SU-DHL-6 (cell line): ENCODE measurements around the gene CRB2.

Source experiments
- H2AFZ ChIP-seq: fragments of 200-600 bp; sonication (generic); 2 replicates; pipeline ENCODE4 v1.6.1; 2014; ENCODE audit warnings: low read depth, mild to moderate bottlenecking, moderate library complexity, mixed read lengths, antibody characterized with exemption, low read length; ENCODE audit not compliant: severe bottlenecking
- H3F3A ChIP-seq: fragments of 200-600 bp; shearing (Covaris generic); 2 replicates; pipeline ENCODE4 v1.6.0; 2016; ENCODE audit warnings: antibody characterized with exemption, mild to moderate bottlenecking; ENCODE audit not compliant: insufficient read depth
- H3K27ac ChIP-seq: fragments of 200-600 bp; sonication (generic); 2 replicates; pipeline ENCODE4 v1.5.1; 2016; ENCODE audit warnings: low read depth, mild to moderate bottlenecking, low read length, moderate library complexity, mixed read lengths
- H3K27me3 ChIP-seq: fragments of 200-600 bp; sonication (generic), shearing (Covaris generic); 2 replicates; pipeline ENCODE4 v1.6.0; 2014; ENCODE audit warnings: mild to moderate bottlenecking, low read length
- H3K36me3 ChIP-seq: fragments of 200-600 bp; sonication (generic); 2 replicates; pipeline ENCODE4 v1.6.1; 2014; ENCODE audit warnings: mild to moderate bottlenecking, low read length, mixed read lengths
- H3K4me2 ChIP-seq: fragments of 300-600, 200-600 bp; shearing (Covaris generic), sonication (generic); 2 replicates; pipeline ENCODE4 v1.6.0; 2014; ENCODE audit warnings: low read length, low read depth, mild to moderate bottlenecking; ENCODE audit not compliant: poor library complexity, severe bottlenecking
- H3K4me3 ChIP-seq: fragments of 200-600 bp; sonication (generic); 2 replicates; pipeline ENCODE4 v1.5.1; 2014; ENCODE audit warnings: antibody characterized with exemption, low read length, mild to moderate bottlenecking, mixed read lengths; ENCODE audit not compliant: insufficient read depth, poor library complexity, severe bottlenecking
- H3K79me2 ChIP-seq: fragments of 200-600 bp; sonication (generic); 2 replicates; pipeline ENCODE4 v1.6.1; 2014; ENCODE audit warnings: mild to moderate bottlenecking, low read length, moderate library complexity; ENCODE audit not compliant: insufficient read depth
- H3K9ac ChIP-seq: fragments of 200-600 bp; sonication (generic); 2 replicates; pipeline ENCODE4 v1.7.0; 2014; ENCODE audit warnings: mild to moderate bottlenecking, low read length
- H3K9me2 ChIP-seq: fragments of 200-600 bp; sonication (generic); replicated peaks from 2 replicates; pipeline ENCODE4 v1.6.1; 2014; ENCODE audit warnings: low read length; ENCODE audit not compliant: insufficient read depth
- H3K9me3 ChIP-seq: fragments of 200-600 bp; sonication (generic); 2 replicates; pipeline ENCODE4 v1.6.1; 2014; ENCODE audit warnings: low read length, mixed read lengths; ENCODE audit not compliant: insufficient read depth
- H4K20me1 ChIP-seq: fragments of 200-600 bp; sonication (generic); 2 replicates; pipeline ENCODE4 v1.6.1; 2014; ENCODE audit warnings: low read depth, mild to moderate bottlenecking, antibody characterized with exemption, low read length, moderate library complexity, mixed read lengths
- EZH2phosphoT487 ChIP-seq: fragments of 200-600 bp; sonication (generic), shearing (Covaris generic); conservative IDR thresholded peaks from 2 replicates; pipeline ENCODE4 v1.6.1; 2018; ENCODE audit warnings: mild to moderate bottlenecking, antibody characterized with exemption, low read length, moderate library complexity, mixed read lengths
- TF ChIP-seq, protein P1 (sequence below): fragments of 200-600 bp; sonication (generic); IDR thresholded peaks from one replicate; pipeline ENCODE4 v1.5.1; 2017; ENCODE audit warnings: antibody characterized with exemption, mild to moderate bottlenecking, low read length, moderate library complexity; ENCODE audit not compliant: insufficient read depth, poor library complexity, severe bottlenecking

The CRB2 gene

DNA sequence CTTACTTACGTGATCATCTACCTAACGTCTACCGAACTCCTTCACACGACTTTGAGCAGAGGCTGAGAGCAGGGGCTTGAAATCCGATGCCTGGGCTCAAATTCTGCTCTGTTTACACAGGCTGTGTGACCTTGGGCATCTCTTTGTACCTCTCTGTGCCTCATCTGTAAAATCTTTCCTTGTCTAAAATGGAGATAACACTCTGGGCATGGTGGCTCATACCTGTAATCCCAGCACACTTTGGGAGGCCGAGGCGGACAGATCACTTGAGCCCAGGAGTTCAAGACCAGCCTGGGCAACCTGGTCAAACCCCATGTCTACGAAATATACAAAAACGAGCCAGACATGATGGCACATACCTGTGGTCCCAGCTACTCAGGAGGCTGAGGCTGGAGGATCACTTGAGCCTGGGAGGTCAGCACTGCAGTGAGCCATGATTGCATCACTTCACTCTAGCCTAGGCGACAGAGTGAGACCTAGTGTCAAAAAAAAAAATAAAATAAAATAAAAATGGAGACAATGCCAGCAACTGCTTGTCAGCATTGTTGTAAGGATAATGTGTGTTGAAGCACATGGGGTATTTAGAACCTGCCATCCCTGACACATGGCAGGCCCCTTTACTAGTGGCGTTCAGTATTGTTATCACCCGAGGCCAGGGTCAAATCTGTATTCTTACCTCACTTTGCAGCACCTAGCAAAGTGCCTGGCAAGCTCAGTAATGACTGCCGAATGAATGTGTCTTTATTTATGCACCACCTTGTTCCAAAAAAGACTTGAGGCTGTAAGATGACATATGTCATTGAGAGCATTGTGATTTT lies 32.6 kb upstream of the CRB2 start:
- Histone ChIP-seq H4K20me1 (no peaks in the 10 kb centered on the region), H2AFZ (peak overlapping the region; percentile 89), H3K9me2 (no peaks in the 10 kb centered on the region), H3K36me3 (no peaks in the 10 kb centered on the region), H3K27me3 (no peaks in the 10 kb centered on the region), H3K4me2 (peak overlapping the region; percentile 51), H3K9ac (peak overlapping the region; percentile 44), H3K79me2 (no peaks in the 10 kb centered on the region), H3K9me3 (no peaks in the 10 kb centered on the region), H3F3A (no peaks in the 10 kb centered on the region), H3K4me3 (peak overlapping the region; percentile 10), H3K27ac (peak overlapping the region; percentile 56)
- TF ChIP-seq EZH2phosphoT487, result no peak

DNA sequence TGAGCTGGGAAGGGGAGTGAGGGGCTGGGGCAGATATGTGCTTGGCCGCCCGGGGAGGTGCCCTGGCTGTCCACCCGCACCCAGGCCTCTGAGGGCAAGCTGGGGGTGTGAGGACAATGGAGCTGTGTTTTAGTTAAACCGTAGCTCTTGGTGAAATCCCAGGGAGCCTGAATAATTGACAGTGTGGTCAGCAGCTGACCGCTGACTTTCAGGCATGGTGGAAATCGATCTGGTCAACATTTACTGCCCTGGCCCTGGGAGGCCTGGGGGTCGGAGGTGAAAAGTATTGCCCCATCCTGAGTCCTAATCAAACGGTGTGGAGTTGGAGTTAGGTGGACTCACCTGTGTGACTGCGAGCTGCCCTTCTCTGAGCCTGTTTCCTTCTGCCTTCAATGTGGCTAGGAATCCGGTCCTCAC lies 31.2 kb upstream of the CRB2 start:
- no peak overlapping the region for H2AFZ ChIP-seq
- H3K9ac ChIP-seq, result no peak overlapping the region

GRCh38 chr9:123326187-123326586 lies 29.8 kb upstream of the CRB2 start:
- no peak for TF ChIP-seq EZH2phosphoT487
- TF ChIP-seq, protein P1, sequence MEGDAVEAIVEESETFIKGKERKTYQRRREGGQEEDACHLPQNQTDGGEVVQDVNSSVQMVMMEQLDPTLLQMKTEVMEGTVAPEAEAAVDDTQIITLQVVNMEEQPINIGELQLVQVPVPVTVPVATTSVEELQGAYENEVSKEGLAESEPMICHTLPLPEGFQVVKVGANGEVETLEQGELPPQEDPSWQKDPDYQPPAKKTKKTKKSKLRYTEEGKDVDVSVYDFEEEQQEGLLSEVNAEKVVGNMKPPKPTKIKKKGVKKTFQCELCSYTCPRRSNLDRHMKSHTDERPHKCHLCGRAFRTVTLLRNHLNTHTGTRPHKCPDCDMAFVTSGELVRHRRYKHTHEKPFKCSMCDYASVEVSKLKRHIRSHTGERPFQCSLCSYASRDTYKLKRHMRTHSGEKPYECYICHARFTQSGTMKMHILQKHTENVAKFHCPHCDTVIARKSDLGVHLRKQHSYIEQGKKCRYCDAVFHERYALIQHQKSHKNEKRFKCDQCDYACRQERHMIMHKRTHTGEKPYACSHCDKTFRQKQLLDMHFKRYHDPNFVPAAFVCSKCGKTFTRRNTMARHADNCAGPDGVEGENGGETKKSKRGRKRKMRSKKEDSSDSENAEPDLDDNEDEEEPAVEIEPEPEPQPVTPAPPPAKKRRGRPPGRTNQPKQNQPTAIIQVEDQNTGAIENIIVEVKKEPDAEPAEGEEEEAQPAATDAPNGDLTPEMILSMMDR, result no peak
- Histone ChIP-seq H3K9me2 (no peaks in the 10 kb centered on the region), H2AFZ (peak overlapping the region; percentile 45), H3K4me2 (peak overlapping the region; percentile 44), H3K9me3 (no peaks in the 10 kb centered on the region), H3K4me3 (no peak overlapping the region), H3K79me2 (no peaks in the 10 kb centered on the region), H3F3A (no peaks in the 10 kb centered on the region), H4K20me1 (no peaks in the 10 kb centered on the region), H3K9ac (peak overlapping the region; percentile 22; the same call in 1 of the 2 replicates), H3K36me3 (no peaks in the 10 kb centered on the region), H3K27me3 (no peaks in the 10 kb centered on the region), H3K27ac (0 out of 2 replicates have a peak overlapping the region, but pooled peaks have one; percentile 2)

More for the DNA sequence above, 31.2 kb upstream of the CRB2 start:
- no peaks in the 10 kb centered on the region for H3F3A ChIP-seq
- no peaks in the 10 kb centered on the region for H4K20me1 ChIP-seq
- TF ChIP-seq, protein P1, result no peak
- no peak for TF ChIP-seq EZH2phosphoT487
- no peaks in the 10 kb centered on the region for H3K9me2 ChIP-seq
- H3K4me2 ChIP-seq, result no peak overlapping the region
- no peaks in the 10 kb centered on the region for H3K36me3 ChIP-seq
- no peaks in the 10 kb centered on the region for H3K27me3 ChIP-seq
- H3K9me3 ChIP-seq, result no peaks in the 10 kb centered on the region
- no peak overlapping the region for H3K4me3 ChIP-seq
- no peaks in the 10 kb centered on the region for H3K79me2 ChIP-seq
- no peak overlapping the region for H3K27ac ChIP-seq

GRCh38 chr9:123326662-123327093 lies 29.3 kb upstream of the CRB2 start:
- Histone ChIP-seq H3K27ac (0 out of 2 replicates have a peak overlapping the region, but pooled peaks have one; percentile 2), H3K4me2 (peak overlapping the region; percentile 44), H3K9me3 (no peaks in the 10 kb centered on the region), H3K9me2 (no peaks in the 10 kb centered on the region), H3K79me2 (no peaks in the 10 kb centered on the region), H3K27me3 (no peaks in the 10 kb centered on the region), H4K20me1 (no peaks in the 10 kb centered on the region), H3F3A (no peaks in the 10 kb centered on the region), H3K36me3 (no peaks in the 10 kb centered on the region), H3K9ac (peak overlapping the region; percentile 22; the same call in 1 of the 2 replicates), H2AFZ (peak overlapping the region; percentile 45), H3K4me3 (no peak overlapping the region)
- TF ChIP-seq, protein P1, result no peak
